HG03460 (cell line): ENCODE data around the gene PEDS1.
"Not testable (repeated sequence)": the region's sequence is repeated elsewhere in the genome, so short reads cannot be mapped to it uniquely, and the experiment has no call there.

ENCODE experiments used
- ATAC-seq: cut with Tn5 transposase; IDR thresholded peaks from one replicate; pipeline ENCODE4 v1.9.1; 2021; ENCODE audit not compliant: unreplicated experiment

Gene PEDS1

DNA sequence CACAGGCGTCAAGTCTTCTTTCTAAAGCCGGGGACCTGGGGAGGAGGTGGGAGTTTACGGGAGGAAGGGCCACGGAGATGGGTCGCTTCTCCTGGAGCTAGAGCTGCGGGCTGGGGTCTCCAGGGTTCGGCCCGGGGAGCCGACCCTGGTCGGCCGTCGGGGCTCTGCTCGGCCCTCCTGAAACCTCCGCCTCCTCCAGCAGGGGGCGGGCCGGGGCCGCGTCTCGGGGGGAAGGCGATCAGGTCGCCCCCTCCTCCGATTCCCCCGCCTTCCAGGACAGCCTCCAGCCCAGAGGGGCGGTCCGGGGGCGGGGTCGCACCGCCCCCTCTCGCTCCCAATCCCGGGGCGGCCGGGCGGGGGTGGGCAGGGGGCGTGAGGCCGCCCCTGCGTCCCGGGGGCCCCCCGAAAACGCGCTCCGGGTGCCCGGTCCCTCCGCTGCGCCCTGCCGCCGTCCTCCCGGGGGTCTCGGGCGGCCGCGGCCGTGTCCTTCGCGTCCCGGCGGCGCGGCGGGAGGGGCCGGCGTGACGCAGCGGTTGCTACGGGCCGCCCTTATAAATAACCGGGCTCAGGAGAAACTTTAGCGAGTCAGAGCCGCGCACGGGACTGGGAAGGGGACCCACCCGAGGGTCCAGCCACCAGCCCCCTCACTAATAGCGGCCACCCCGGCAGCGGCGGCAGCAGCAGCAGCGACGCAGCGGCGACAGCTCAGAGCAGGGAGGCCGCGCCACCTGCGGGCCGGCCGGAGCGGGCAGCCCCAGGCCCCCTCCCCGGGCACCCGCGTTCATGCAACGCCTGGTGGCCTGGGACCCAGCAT, 36.9 kb upstream of the PEDS1 start, which contains the start of gene CEBPB:
Gene CEBPB, plus strand, starts transcription at position 580 of the 814 bp plus-strand sequence. Its CDS starts 204 bp downstream, at position 784.
- ATAC-seq: no peak

- ATAC-seq: no peak
Observed at GRCh38 chr20:50189681-50190250, 36.2 kb upstream of the PEDS1 start.

DNA sequence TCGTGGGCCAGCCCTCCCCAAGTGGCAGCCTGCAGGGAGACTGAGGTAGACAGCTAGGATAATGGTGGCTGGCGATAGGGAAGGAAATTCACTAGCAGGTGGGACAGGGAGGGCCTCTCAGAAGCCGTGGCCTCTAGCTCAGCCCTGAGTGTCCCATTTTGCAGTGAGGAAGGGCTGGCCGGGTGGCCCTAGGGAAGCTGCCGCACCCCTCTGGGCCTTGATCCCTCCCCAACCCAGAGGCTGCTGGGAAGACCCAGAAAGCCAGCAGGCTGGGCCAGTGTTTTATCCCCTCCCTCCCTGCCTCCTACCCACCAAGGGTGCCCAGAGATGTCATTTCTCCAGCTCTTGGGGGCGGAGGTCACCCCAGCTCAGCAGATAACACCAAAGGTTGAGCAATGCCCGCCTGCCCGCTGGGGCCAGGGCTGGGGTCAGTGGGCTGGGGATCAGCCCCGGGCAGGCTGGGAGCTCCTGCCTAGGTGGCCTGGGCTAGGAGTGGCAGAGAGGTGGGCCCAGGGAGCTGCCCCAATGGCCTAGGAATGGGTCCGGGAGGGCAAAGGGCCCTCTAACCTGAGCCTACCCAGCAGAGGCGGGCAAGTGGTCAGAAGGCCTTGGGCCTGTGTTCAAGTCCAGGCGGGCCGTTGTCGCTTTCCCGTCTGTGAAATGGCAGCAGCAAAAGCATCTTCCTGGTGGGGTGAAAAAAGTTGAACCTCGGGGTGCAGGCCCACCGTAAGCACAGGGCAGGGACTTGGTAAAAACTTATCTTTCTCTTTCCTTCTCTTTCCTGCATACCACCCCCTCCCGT, 35.6 kb upstream of the PEDS1 start:
- no peak for ATAC-seq

GRCh38 chr20:50188287-50188688, 34.8 kb upstream of the PEDS1 start:
- ATAC-seq: no peak

DNA sequence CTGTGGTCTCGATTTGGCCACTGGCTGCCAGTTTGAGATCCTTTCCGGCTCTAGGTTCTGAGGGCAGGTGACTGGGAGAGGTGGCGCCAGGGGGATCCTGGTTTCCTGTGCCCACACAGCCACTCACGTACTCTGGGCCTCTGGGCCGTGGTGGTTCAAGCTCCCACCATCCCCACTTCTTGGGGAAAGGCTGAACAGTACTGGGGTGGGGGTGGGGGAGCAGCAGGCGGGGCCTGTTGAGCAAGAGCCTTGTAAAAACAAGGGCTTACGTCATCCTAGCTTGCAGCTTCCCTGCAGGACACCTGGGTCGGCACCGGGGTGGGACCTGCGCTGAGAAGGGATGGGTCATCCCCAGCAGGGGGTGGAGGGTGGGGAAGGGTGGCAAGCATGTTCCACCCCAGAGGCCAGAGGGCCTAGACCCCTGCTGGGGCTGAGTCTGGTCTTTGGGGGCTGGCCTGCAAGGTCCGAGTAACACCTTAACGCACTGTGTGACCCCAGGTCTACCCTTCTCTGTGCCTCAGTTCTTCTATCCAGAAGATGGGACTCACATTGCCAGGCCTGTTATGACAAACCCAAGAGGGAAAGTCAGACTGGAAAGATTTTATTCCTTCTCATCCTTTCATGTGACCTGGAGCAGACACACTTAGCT, 34.0 kb upstream of the PEDS1 start:
- no peak for ATAC-seq

- no peak for ATAC-seq
Observed at GRCh38 chr20:50186987-50187402, 33.5 kb upstream of the PEDS1 start.

- no peak for ATAC-seq
Observed at GRCh38 chr20:50186151-50186885, 32.8 kb upstream of the PEDS1 start.

- no peak for ATAC-seq
Observed at GRCh38 chr20:50185426-50185825, 31.9 kb upstream of the PEDS1 start.

- no peak for ATAC-seq
Observed at GRCh38 chr20:50182346-50182745, 28.8 kb upstream of the PEDS1 start.

DNA sequence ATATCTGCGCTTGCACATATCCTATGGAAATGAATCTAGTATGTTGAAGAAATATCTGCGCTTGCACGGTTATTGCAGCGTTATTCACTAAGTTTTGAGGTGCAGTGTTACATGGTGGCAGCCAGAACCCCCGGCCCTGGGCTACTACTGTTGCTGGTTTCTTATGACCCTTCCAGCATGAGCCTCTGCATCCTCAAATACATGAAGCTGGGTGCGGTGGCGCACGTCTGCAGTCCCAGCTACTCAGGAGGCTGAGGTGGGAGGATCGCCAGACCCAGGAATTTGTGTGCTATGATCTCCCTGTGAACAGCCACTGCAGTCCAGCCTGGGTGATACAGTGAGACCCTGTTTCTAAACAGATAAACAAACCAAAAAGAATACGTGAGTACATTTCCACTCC, 27.8 kb upstream of the PEDS1 start:
- no peak for ATAC-seq

GRCh38 chr20:50178672-50179071, 25.1 kb upstream of the PEDS1 start:
- not testable (repeated sequence) for ATAC-seq

DNA sequence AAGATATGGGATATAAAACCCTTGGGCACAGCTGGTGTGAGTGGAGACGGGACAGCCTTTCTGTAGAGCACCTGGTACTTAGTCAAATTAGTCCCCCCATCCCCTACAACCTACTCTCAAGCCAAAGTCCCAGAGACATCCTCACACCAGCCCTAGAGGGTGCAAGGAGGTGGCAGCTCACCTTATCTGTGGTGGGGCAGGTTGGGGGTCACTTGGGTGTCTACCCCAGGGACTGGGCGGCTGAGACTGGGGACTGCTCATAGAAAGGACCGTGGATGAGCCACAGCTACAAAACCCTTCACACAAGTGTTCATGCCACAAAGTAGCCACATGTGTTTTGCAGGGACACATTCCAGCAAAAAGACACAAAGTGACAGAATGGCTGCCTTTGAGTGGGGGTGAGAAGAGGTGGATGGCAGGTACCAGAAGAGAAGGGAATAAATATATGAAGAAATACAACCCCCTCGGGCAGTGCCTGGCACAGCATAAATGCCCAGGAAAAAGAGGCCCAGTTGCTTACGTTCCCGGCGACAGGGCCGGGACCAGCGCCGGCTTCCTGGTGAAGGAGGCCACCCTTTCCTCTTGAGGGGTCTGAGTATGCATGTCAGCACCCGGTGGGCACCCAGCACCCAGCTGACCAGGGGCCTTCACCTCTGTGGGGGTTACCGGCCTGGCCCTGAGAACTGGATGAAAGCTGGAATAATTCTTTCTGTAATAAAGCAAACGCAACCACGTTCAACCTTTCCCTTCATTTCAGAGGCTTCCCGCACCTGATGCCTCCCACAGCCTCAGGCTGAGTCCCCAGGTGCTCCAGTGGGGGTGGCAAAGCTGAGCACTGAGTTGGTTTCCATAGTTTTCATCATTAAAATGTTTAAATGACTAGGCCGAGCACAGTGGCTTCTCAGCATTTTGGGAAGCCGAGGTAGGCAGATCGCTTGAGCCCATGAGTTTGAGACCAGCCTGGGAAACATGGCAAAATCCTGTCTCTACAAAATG, 22.7 kb upstream of the PEDS1 start:
- no peak for ATAC-seq

GRCh38 chr20:50174456-50174855, 20.9 kb upstream of the PEDS1 start:
- ATAC-seq: no peak

DNA sequence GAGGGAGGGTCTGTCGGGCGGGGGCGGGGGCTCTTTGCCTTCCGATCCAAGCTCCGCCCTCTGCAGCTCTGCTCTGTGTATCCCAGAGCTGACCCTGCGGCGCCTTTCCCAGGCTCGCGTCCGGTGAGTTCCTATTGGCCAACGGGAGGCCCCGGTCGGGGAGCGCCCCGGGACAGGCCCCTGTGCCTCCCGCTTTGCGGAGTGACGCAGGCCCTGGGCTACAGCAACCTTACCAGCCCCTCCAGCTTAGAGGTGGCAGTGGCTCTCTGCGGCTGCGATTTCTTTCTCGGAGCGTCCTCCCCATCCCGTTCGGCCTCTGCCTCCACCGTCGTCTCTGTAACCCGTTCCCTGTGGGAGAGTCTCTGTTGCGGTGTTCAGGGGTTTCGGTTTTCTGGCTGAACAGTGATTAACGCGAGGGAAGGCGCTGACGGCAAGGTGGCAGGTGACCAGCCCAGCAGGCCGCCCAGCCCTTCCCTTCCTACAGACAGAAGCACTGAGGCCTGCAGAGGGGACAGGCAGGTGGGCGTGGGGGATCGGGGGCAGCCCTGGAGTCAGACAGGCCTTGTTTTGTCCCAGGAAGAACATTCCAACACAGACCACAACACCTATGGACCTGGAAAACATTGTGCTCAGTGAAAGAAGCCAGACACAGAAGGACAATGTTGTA, 19.0 kb upstream of the PEDS1 start:
- no peak for ATAC-seq

DNA sequence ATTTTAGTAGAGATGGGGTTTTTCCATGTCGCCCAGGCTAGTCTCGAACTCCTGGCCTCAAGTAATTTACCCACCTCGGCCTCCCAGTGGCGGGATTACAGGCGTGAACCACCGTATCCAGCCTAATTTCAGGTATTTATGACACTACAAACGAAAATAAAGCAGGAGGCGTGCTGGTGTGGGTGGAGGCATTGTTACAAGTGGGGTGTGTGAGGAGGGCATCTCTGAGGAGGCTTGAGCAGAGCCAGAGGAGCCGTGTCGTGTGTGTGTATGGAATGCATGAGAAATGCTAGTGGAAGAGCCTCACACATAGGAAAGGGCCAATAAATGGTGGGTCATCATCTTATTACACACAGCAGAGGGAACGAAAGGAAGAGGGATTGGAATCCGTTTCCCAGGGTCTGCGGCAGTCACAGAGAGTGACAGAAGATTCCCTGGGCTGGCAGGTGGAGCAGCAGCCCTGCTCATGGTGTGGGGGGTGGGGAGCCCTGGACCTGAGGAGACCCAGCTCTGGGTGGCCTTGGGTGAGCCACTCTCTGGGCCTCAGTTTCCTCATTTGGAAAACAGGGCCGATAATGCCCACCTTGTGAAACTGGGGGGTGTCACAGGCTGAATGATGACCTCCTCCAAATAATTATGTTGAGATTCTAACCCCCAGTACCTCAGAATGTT, 17.2 kb upstream of the PEDS1 start:
- ATAC-seq: no peak

- ATAC-seq: no peak
Observed at GRCh38 chr20:50169329-50169823, 15.9 kb upstream of the PEDS1 start.

DNA sequence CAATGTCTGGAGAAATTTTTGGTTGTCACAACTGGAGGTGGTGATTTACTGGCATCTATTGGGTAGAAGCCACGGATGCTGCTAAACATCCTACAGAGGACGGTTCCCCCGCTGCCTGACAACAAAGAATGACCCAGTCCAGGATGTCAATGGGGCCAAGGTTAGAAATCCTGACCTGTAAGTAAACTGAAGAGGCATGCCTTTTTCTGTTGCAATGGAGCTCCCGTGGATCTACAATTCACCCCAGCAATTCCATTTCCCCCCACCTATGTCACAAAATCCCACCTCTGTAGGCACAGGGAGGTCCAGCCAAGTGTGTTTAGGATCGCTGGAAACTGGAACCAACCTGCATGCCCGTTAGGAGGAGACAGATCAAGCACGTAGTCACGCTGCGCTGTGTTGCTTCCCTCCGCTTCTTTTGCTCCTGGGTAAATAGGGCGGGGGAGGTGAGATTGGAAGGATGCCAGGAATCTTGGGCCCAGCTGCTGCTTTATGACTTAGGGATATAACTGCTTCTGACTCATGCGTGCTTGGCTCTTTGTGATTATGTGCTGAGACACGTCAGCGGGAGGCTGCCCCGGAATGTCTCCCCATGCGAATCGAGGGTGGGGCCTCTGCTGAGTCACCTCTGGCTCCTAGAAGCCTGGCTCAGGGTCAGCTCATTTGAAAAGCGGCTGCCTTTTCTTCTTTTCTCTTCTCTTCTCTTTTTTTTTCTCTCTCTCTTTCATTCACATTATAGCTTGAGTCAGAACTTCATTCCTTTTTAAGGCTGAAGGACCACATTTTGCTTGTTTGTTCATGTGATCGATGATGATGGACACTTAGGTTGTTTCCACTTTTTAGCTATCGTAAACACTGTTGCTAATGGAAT, 12.4 kb upstream of the PEDS1 start:
- peak; percentile 95 for ATAC-seq
